PFSK-1 (cell line): Measurements from ENCODE around the gene APOM. TPM values are rescaled to one million over a fixed set of nuclear protein-coding genes. Genes with fewer than 3 reads are reported as not detected.

Source experiments
- FOXP2 ChIP-seq: optimal IDR thresholded peaks from 2 replicates; pipeline ENCODE3; 2011; ENCODE audit warnings: borderline replicate concordance, control low read depth, inconsistent platforms; ENCODE audit not compliant: insufficient read depth; ENCODE audit errors: extremely low read length, extremely low read depth
- POLR2AphosphoS5 ChIP-seq: IDR thresholded peaks from 2 replicates; pipeline ENCODE4 v1.6.1; 2012; ENCODE audit warnings: low read depth, mild to moderate bottlenecking, control low read depth, low read length, moderate library complexity
- SIN3A ChIP-seq: IDR thresholded peaks from 2 replicates; pipeline ENCODE4 v1.6.1; 2012; ENCODE audit warnings: mild to moderate bottlenecking, low read length, moderate library complexity, borderline replicate concordance; ENCODE audit not compliant: insufficient read depth
- TAF1 ChIP-seq: IDR thresholded peaks from 2 replicates; pipeline ENCODE4 v1.6.1; 2012; ENCODE audit warnings: low read length, control low read depth, borderline replicate concordance; ENCODE audit not compliant: insufficient read depth
- polyA plus RNA-seq: library from polyadenylated mRNA; unstranded; fragments of >200 nt; gene quantifications from one replicate; pipeline ENCODE4 v1.2.1, GENCODE V29; 2012; ENCODE audit warnings: low read depth, missing spikeins; ENCODE audit not compliant: insufficient read length
- TF ChIP-seq, protein P1 (sequence below), 2 experiments: IDR thresholded peaks; 2 replicates each; pipeline versions ENCODE4 v1.6.1 to v1.8.0; 2011 to 2012; ENCODE audit warnings: low read depth in 2 of 2, low read length in 2 of 2, control low read depth in 1 of 2, inconsistent platforms in 1 of 2, mild to moderate bottlenecking in 1 of 2, moderate library complexity in 1 of 2; ENCODE audit not compliant: insufficient read depth in 1 of 2

Gene APOM
- 0.67 TPM for polyA plus RNA-seq

DNA sequence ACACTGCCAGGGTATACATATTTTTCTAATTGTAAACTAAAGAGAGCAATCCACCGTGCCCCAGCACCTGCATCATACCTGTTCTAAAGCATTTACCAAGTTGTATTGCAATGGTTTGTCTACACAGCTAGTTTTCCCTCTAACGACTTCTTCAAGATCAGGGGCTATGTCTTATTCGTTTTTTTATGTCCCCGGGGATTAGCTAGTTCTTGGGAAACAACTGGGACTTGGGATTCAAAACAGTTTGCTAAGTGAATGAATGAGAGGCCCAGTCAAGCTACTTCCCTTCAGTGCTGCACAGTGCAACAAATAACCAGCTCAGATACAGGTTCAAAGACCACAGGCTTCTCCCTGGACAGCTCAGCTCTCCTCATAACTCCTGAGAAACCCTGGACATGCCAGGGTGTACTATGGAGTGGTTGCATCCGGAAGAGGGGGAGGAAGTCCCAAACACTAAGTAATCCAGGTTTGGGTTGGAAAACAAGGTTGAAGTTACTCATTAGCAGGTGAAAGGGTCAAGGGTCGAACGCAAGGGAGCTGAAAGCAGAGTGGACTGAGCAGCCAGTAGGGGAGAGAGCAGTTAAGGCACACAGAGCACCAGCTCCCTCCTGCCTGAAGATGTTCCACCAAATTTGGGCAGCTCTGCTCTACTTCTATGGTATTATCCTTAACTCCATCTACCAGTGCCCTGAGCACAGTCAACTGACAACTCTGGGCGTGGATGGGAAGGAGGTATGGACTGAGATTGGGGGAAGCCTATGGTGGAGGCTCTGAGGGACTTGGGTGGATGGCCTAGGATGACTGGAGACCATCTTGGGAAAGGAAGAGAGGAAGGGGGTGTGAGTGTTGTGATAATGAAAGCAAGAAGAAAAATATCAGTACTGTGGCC is at the start of gene APOM:
TSS of gene APOM (plus strand) at position 546 of the 889 bp plus-strand sequence. CDS start at position 619, 73 bp downstream.
- no peak for TF ChIP-seq FOXP2
- TF ChIP-seq, protein P1, sequence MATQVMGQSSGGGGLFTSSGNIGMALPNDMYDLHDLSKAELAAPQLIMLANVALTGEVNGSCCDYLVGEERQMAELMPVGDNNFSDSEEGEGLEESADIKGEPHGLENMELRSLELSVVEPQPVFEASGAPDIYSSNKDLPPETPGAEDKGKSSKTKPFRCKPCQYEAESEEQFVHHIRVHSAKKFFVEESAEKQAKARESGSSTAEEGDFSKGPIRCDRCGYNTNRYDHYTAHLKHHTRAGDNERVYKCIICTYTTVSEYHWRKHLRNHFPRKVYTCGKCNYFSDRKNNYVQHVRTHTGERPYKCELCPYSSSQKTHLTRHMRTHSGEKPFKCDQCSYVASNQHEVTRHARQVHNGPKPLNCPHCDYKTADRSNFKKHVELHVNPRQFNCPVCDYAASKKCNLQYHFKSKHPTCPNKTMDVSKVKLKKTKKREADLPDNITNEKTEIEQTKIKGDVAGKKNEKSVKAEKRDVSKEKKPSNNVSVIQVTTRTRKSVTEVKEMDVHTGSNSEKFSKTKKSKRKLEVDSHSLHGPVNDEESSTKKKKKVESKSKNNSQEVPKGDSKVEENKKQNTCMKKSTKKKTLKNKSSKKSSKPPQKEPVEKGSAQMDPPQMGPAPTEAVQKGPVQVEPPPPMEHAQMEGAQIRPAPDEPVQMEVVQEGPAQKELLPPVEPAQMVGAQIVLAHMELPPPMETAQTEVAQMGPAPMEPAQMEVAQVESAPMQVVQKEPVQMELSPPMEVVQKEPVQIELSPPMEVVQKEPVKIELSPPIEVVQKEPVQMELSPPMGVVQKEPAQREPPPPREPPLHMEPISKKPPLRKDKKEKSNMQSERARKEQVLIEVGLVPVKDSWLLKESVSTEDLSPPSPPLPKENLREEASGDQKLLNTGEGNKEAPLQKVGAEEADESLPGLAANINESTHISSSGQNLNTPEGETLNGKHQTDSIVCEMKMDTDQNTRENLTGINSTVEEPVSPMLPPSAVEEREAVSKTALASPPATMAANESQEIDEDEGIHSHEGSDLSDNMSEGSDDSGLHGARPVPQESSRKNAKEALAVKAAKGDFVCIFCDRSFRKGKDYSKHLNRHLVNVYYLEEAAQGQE (IDR thresholded peaks at IDR 0.05; ENCODE audit: insufficient read depth in 1 of 2, low read depth in 2 of 2, low read length in 2 of 2), result no peak
- TF ChIP-seq SIN3A, result no peak
- no peak for TF ChIP-seq POLR2AphosphoS5
- no peak for TF ChIP-seq TAF1

DNA sequence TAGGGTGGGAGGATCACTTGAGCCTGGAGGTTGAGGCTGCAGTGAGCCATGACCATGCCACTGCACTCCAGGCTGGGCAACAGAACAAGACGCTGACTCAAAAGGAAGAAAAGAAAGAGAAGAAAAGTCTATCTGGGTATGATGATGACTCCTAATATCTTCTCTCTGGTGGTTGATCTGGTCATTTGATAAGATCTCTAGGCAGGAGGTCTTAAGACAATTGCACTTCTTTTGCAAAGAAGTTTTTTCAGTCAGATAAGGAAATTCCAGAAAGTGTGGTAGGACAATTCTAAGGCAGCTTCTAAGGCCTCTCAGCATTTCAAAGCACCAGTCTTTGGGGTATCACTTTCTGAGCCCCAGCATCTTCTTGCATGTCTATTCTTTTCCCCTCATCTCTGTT is 48.4 kb upstream of the APOM start:
- TF ChIP-seq, protein P1 (IDR thresholded peaks at IDR 0.05; ENCODE audit: insufficient read depth in 1 of 2, low read depth in 2 of 2, low read length in 2 of 2), result no peak
- TF ChIP-seq SIN3A (no peak), TAF1 (no peak)

DNA sequence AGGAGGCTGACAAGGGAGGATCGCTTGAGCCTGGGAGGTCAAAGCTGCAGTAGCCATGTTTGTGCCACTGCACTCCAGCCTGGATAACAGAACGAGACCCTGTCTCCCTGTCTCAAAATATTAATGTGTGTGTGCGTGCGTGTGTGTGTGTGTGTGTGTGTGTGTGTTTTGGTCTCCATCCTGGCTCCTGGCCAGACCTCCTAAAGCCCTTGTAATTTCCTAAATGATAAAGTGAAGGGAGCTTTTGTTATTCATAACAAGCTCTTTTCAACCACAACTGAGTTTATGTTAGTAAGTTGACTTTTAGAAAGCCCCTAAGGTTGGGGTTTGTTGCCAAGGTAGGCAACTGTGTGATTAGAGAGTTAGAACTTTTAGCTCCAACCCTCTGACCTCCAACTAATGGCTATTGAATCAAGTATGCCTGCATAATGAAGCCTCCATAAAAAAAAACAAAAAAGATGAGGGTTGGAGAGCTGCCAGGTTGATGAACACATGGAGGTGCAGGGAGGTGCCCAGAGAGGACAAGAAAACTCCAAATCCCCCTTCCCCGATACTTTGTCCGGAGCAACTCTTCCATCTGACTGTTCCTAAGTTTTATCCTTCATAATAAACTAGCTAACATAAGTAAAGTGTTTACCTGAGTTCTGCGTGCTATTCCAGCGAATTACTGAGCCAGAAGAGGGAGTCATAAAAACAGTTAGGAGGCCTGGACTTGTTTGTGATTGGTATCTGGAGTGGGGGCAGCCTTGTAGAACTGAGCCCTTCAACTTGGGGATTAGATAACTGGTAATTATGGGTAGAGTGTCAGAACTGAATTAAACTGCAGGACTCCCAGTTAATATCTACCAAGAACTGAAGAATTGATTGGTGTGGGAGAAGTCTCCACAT is 45.9 kb upstream of the APOM start:
- TF ChIP-seq TAF1 (no peak), SIN3A (no peak), FOXP2 (no peak), POLR2AphosphoS5 (no peak)
- TF ChIP-seq, protein P1 (IDR thresholded peaks at IDR 0.05; ENCODE audit: insufficient read depth in 1 of 2, low read depth in 2 of 2, low read length in 2 of 2), result no peak

DNA sequence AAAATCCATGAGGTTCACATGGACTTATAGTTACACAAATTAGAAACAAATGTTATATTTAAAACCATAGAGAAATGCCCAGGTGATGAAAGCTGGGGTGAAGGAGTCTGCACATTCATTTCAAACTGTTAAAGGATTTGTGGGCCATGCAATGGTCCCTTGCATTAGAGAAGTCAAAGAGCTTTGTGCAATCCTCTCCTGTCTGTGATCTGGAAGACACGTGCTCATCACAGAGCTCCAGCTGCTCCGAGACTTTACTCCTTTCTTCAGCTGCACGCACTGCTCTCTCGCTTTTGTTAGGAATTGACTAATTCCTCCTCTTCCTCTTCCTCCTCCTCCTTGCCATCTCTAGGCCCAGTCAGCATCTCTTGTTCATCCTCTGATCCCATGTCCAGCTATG is 44.7 kb upstream of the APOM start:
- TF ChIP-seq, protein P1 (IDR thresholded peaks at IDR 0.05; ENCODE audit: insufficient read depth in 1 of 2, low read depth in 2 of 2, low read length in 2 of 2), result no peak
- TF ChIP-seq SIN3A, result no peak
- no peak for TF ChIP-seq TAF1
- no peak for TF ChIP-seq FOXP2
- TF ChIP-seq POLR2AphosphoS5, result no peak
